DLD1 (cell line): ENCODE results near the gene PSMA3.
"Not testable (repeated sequence)": the region's sequence is repeated elsewhere in the genome, so short reads cannot be mapped to it uniquely, and the experiment has no call there.

Source experiments
- in situ Hi-C: cut with HindIII; loops from 2 replicates; pipeline ENCODE4 v1.10.0; 2017; ENCODE audit warnings: low sequenced_read_pairs

PSMA3 gene

GRCh38 chr14:58244556-58245387, at the start of gene PSMA3:
Gene PSMA3, plus strand, starts transcription at chr14:58244843. Its CDS starts 78 bp downstream, at chr14:58244921.
- in situ Hi-C loops: no loop called here

- in situ Hi-C loops: no loop called here
Observed at GRCh38 chr14:58196198-58196597, 48.4 kb upstream of the PSMA3 start.

DNA sequence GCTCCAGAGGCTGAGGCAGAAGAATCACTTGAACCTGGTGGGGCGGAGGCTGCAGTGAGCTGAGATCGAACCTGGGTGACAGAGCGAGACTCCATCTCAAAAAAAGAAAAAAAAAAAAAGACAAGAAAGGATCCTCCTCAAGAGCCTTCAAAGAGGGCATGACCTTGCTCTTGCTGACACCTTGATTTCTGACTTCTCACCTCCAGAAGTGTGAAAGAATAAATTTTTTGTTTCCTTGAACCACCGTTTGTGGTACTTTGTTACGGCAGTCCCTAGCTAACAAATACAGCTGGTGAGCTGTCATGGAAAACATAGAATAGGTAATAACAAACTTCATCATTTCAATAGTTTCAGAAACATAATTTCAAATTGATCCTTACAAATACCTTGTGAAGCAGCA, 46.6 kb upstream of the PSMA3 start:
- in situ Hi-C loops: no loop called here

DNA sequence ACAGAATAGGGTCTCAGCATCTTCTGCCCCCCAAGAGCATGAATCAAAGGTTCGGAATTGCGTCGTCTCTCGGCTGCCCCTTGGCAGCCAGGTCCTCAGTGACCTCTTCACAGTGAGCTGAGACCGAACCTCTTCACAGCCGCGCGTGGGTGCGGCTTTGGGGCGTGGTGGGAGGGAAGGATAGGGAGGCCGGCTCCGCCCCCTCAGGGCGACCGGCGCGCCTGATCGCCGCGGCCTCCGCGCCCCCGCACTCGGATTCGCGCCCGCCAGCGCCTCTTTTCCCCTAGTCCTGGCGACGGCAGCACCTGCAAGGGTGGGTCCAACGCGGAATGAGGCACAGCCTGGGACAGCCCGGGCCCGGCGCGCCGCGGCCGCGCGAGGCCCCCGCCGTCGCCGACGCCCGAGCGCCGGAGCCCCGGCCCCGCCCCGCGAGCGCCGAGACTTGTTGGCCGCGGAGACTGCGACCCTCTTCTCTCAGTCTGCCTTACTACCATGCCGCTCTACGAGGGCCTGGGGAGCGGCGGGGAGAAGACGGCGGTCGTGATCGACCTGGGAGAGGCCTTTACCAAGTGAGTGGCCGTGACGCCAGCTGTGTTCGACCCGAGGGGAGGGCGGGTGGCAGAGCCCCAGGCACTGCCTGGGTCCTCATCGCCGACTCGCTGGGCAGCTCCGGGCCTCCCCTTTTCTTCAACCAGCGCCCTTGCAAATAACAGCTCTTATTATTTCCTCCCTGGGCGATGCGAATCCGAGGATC, 44.7 kb upstream of the PSMA3 start, which contains the start of gene ACTR10:
TSS of gene ACTR10 (plus strand) at position 424 of the 754 bp plus-strand sequence. CDS start at position 493, 69 bp downstream.
- in situ Hi-C loops: no loop called here

DNA sequence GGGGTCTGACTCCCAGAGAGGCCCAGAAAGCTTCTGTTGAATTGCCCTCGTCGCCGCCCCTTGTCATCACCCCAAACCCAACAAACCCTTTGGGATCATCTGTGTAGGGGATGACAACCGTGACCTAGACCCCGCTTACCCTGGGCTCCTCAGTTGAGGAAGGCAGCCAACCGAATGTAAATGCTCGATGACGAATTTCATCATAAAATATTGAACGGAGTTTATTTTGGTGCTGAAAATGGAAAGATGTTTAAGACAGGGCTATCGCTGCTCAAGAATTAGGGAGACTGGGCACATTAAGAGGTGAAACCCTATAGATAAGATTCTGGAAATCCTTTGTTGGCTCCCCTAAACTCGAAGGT, 44.2 kb upstream of the PSMA3 start:
- in situ Hi-C loops: no loop called here

DNA sequence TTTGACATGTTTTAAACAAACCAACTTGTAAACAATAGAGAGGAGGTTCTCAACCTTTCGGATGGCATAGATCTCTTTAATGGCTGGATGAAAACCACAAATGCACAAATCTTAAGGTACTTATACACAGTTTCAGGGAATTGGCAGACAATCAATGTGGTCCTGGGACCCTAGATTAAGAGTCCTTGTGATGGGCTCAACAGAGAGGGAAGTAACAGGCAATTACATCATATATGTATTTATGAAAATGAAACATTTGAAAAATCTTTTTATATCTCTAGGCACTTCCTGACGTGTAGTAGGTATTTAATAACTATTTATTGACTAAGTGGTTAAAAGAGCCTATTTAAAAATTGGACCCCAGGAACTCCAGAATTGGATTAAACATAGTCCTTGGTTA, 43.8 kb upstream of the PSMA3 start:
- in situ Hi-C loops: no loop called here

GRCh38 chr14:58213176-58213575, 31.5 kb upstream of the PSMA3 start:
- in situ Hi-C loops: no loop called here

GRCh38 chr14:58215191-58215914, 29.3 kb upstream of the PSMA3 start:
- in situ Hi-C loops: no loop called here

- in situ Hi-C loops: no loop called here
Observed at GRCh38 chr14:58216544-58216943, 28.1 kb upstream of the PSMA3 start.

DNA sequence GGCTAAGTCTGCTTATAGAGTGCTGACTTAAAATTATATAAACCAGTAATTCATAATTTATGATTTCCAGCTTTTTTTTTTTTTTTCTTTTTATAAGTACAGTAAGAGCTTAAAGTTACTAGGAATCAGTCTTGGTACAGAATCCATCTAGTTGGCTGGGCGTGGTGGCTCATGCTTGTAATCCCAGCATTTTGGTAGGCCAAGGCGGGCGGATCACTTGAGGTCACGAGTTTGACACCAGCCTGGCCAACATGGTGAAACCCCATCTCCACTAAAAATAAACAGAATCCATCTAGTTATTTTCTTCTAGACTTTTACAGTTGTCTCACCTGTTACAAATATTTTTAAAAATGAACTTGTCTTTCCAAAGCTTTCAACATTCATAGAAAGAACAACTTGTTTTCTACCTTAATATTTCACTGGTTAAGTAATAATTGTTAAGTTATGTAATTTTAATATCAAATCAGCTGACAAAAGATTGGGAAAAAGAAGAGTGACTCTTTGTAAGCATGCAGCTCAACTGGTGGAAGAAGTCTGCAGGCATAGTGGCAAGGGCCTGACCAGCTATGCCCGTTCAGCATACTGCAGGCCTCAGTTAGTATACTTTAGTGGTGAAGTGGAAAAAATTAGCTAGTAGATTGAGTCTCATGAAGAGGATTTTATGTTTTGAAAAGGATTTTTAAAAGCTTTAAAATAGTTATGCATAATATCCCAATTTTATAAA, 17.4 kb upstream of the PSMA3 start:
- in situ Hi-C loops: no loop called here

DNA sequence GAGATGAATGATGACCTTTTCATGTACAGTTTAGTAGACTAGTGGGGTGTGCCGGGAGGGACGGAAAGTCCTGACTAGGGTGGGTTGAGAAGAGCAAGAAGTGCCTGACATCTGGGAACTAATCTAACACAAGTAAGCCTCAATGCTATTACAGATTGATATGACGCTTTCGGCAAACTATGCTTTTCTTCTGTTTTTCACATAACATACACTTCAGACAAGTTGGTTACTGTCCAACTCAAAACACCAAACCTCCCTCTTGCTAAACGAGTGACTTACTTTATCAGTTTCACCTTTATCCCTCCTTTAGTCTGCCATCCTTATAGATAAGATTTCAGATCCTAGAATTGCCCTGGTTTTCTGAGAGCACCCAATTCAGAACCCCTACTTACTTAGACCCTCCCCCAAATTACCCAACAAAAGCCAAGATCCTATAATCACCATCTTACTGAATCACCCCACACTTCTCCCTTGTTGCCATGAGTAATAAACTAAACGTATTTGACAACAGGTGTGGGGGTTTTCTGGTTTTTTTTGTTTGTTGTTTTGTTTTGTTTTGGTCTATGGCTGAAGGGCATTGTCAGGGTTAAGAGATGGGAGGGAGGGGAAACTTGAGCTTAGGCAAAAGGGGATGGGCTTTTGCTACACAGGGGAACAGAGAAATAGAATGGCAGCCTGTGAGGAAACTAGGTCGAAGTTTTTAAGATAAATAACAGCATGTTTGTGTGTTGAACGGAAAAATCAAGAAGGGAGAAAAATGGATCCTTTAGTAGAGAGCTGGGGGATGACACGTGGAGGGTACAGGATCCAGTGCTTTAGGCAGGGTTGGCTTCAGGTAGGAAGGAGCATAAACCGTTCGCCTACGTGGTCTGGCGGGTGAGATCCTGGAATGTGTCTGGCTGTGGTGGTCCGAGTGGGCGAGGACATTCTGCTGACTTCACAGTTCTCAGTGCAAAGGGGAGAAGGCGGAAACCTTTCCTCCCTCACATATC, 6.1 kb upstream of the PSMA3 start:
- in situ Hi-C loops: no loop called here

- in situ Hi-C loops: no loop called here
Observed at GRCh38 chr14:58239244-58240195, 5.1 kb upstream of the PSMA3 start.

GRCh38 chr14:58243790-58244555, 670 bp upstream of the PSMA3 start:
- in situ Hi-C loops: no loop called here

- in situ Hi-C loops: no loop called here
Observed at GRCh38 chr14:58245562-58245961, 919 bp downstream of the PSMA3 start.

DNA sequence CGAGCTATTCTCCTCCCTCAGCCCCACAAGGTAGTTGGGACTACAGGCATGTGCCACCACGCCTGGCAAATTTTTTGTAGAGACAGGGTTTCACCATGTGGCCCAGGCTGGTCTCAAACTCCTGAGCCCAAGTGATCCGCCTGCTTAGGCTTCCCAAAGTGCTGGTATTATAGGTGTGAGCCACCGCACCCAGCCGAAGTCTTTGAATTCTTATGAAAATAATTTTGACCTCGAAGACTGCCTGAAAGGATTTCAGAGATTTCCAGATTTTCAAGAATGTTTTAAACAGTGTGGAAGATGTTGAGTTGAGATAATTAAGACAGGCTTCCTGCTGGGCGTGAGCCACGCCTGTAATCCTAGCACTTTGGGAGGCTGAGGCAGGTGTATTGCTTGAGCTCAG, 5.0 kb downstream of the PSMA3 start:
- in situ Hi-C loops: no loop called here

- in situ Hi-C loops: no loop called here
Observed at GRCh38 chr14:58258156-58258555, 13.5 kb downstream of the PSMA3 start.

- in situ Hi-C loops: not testable (repeated sequence)
Observed at GRCh38 chr14:58262005-58262404, 17.4 kb downstream of the PSMA3 start.

GRCh38 chr14:58265401-58265800, 20.8 kb downstream of the PSMA3 start:
- in situ Hi-C loops: no loop called here
